CMK (cell line): ENCODE results near the gene PRM2.

ENCODE experiments used
- DNase-seq: peaks from one replicate; pipeline ENCODE4 v3.0.0-alpha.2; 2010; ENCODE audit warnings: low read depth

Gene PRM2

DNA sequence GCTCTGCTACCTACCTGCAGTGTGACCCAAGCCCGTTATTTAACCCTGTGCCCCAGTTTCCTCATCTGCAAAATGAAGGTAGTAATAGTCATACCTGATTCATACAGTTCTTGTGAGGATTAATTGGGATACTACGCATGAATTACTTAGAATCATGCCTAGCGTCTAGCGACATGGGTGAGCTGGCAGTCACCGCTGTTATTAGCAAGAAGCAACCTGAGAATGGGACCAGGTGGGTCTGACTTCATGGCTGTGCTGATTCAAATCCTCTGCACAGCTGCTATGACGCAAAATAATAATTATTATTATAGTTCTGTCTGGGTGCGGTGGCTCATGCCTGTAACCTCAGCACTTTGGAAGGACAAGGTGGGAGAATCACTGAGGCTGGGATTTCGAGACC, 28.1 kb downstream of the PRM2 start:
- no peak for DNase-seq

GRCh38 chr16:11245988-11246387, 30.3 kb downstream of the PRM2 start:
- DNase-seq, result no peak

GRCh38 chr16:11245222-11245737, 31.0 kb downstream of the PRM2 start:
- no peak for DNase-seq

GRCh38 chr16:11242658-11243057, 33.6 kb downstream of the PRM2 start:
- DNase-seq, result no peak

DNA sequence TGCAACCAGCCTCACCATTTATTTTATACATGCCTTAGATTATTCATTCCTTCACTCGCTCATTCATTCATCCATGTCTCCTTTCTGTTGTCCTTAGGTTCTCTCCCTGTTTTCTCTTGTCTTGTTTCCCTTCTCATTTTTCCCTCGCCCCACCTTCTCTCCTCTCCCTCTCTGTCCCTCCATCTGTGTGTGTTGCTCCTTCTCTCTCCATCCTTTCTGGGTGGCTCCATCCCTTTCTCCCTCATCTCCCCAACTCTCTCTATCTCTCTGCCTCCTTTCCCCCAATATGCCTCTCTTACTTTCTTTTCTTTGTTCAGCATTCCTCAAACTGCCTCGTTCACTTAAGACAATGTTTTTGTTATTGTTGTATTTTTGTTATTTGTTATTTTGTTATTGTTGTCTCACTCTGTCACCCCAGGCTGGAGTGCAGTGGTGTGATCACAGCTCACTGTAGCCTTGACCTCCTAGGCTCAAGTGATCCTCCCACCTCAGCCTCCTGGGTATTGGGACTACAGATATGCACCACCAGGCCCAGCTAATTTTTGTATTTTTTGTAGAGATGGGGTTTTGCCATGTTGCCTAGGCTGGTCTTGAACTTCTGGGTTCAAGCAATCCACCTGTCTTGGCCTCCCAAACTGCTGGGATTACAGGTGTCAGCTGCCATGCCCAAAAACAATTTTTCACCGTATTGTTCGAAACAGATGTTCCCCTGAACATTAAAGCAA, 34.6 kb downstream of the PRM2 start:
- DNase-seq, result no peak

GRCh38 chr16:11240636-11241473, 35.4 kb downstream of the PRM2 start:
- DNase-seq, result no peak

DNA sequence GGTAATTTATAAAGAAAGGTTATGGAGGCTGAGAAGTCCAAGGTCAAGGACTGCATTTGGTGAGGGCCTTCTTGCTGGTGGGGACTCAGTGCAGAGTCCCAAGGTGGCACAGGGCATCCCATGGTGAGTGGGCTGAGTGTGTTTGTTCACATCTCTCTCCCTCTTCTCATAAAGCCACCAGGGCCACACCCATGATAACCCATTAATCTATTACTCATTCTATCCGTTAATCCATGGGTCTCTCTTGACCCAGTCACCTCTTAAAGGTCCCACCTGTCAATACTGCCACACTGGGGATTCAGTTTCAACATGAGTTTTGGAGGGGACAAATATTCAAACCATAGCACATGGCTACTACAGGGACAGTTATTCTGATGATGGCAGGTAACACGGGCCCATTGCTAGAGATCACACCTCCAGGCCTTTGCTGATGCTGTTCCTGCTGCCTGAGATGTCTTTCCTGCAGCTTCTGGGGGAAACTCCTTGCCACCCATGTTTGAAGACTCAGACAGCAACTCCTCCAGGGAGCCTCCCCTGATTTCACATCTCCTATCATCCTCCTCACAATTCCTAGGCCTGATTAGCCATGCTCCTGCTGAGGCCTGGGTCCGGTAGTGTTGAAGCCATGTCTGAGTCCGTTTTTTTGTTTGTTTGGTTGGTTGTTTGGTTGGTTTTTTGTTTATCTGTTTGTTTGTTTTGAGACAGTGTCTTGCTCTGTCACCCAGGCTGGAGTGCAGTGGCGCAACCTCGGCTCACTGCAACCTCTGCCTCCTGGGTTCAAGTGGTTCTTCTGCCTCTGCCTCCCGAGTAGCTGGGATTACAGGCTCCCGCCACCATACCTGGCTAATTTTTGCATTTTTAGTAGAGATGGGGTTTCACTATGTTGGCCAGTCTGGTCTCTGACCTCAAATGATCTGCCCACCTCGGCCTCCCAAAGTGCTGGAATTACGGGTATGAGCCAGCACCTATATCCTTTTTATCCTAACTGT, 36.3 kb downstream of the PRM2 start:
- no peak for DNase-seq

- no peak for DNase-seq
These were observed 37.7 kb downstream of the PRM2 start for GRCh38 chr16:11238272-11239202.

GRCh38 chr16:11236461-11237254, 39.6 kb downstream of the PRM2 start:
- no peak for DNase-seq

GRCh38 chr16:11235703-11235991, 40.6 kb downstream of the PRM2 start:
- DNase-seq, result no peak

DNA sequence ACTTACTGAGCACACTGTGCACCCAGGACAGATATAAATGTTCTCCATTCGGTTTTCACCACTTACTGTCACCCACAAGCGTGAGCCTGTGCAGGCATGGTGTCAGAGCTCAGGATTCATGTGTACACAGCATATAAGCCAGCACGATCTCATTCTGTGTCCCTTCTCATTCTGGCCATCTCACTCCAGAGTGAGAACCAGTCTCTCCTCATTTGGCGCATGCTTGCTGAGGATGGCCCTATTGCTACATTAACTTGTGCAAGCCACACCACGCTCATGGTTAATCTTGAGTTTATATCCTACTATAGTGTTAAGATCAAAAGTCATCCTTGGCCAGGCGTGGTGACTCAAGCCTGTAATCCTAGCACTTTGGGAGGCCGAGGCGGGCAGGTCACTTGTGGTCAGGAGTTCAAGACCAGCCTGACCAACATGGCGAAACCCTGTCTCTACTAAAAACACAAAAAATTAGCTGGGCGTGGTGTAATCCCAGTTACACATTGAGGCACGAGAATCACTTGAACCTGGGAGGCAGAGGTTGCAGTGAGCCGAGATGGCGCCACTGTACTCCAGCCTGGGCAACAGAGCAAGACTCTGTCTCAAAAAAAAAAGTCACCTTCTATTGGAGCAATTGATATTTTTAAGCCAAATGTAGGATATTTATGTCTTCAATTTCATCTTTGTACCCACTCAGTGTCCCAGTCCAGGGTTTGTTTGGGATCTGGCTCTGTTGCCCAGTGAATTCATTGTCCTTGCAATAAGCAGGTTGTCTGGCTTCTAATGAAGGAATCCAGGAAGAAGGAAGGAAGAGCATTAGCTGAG, 41.2 kb downstream of the PRM2 start:
- no peak for DNase-seq

DNA sequence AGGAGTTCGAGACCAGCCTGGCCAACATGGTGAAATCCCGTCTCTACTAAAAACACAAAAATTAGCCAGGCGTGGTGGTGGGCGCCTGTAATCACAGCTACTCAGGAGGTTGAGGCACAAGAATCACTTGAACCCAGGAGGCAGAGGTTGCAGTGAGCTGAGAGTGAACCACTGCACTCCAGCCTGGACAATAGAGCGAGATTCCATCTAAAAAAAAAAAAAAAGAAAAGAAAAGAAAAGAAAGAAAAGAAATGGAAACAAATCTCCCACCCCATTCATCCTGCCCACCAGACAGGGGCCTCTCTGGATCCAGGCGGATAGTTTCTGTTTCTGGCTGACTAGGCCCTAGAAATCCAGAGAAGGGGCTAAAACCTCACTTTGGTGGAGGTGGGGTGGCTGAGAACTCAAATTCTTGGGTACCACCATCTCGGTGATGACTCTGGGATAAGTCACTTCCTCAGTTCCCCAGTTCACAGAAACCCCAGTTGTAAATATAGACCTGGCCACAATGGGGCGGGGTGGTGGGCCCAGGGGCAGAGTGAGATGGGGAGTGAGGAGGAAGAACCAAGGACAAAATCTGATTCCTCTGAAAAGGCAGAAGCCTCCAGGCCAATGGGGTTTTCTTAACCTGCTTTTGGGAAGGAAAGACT, 42.4 kb downstream of the PRM2 start:
- DNase-seq, result no peak

GRCh38 chr16:11232852-11233726, 43.2 kb downstream of the PRM2 start:
- peak; percentile 89 for DNase-seq

DNA sequence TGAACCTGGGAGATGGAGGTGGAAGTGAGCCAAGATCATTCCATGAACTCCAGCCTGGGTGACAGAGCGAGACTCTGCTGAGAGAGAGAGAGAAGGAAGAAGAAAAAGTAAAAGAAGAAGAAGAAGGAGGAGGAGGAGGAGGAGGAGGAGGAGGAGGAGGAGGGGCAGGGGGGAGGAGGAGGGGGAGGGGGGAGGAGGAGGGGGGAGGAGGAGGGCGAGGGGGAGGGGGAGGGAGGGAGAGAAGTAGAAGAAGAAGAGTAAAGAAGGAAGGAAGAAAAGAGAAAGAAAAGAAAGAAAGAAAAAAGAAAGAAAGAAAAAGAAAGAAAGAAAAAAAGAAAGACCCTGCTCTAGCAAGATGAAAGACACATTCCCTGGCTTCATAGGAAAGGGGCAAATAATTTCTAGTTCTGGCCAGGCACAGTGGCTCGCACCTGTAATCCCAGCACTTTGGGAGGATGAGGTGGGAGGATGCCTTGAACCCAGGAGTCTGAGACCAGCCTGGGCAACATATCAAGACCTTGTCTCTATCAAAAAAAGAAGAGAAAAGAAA, 43.9 kb downstream of the PRM2 start:
- DNase-seq, result no peak

DNA sequence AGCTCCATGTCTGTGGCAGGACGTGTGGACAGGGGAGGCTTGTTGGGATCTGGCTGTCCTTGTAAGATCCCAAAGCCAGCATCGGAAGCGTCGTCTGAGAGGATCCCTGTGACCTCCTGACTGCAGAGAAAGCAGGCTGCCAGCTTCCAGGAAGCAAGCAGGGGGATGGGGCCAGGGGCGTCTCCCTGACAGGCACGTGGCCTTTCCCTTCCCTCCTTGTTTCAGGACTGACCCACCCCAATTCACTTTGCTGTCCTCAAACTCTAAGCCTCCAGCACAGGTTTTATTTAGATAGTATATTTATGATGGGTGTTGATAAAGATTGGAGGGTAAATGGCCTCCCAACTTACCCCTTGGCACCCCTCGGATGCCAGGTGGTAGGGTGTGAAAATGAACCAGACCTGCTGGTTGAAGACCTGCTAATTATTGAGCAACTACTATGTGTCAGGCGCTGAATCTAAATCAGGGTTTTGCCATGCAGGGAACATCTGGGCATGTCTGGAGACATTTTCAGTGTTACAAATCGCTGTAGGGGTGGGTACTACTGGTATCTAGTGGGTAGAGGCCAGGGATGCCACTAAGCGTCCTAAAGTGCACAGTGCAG, 44.8 kb downstream of the PRM2 start:
- no peak for DNase-seq

DNA sequence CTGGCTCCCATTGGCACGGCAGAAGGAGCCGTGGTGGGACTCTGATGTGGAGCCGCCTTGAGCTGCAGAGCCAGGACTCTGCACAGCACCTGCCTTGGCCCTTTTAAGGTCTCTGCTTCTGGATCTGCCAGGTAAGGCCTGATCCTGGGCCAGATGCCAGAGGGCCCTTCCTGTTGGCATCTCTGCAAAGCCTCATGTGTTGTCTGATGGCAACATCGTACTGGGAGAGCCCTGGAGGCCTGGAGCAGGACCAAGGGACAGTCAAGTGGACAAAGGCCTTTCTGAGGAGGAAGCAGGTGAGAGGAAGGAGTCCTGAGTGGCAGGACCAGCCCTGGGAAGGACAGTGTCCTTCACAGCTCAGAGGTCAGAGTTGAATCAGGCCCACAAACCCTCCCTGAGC, 46.4 kb downstream of the PRM2 start:
- DNase-seq, result no peak

DNA sequence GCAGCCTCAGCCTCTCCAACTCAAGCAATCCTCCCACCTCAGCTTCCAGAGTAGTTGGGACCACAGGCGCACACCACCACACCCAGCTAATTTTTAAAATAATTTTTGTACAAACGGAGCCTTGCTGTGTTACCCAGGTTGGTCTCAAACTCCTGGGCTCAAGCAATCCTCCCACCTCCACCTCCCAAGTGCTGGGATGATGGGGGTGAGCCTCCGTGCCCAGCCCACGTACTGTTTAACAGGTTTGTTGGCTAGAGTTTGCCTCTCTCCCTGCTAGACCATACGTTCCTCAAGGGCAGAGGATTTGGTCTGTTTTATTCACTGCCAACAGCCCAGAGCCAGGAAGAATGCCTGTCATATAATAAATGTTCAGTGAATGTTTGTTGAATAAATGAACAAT, 46.8 kb downstream of the PRM2 start:
- DNase-seq, result no peak
